HG03565 (cell line): Measurements from ENCODE around the gene ATF7IP2.
"Not testable (repeated sequence)": the region's sequence is repeated elsewhere in the genome, so short reads cannot be mapped to it uniquely, and the experiment has no call there.

Experiments
- ATAC-seq: cut with Tn5 transposase; IDR thresholded peaks from one replicate; pipeline ENCODE4 v1.9.1; 2021; ENCODE audit warnings: mild to moderate bottlenecking, moderate library complexity; ENCODE audit not compliant: unreplicated experiment

Gene ATF7IP2

GRCh38 chr16:10373556-10373955, 12.3 kb upstream of the ATF7IP2 start:
- no peak for ATAC-seq

GRCh38 chr16:10376229-10376628, 9.6 kb upstream of the ATF7IP2 start:
- no peak for ATAC-seq

- no peak for ATAC-seq
Measured at GRCh38 chr16:10383626-10384025, 2.2 kb upstream of the ATF7IP2 start.

- no peak for ATAC-seq
Measured at GRCh38 chr16:10386517-10387100, 748 bp downstream of the ATF7IP2 start.

GRCh38 chr16:10387188-10387617, 1.3 kb downstream of the ATF7IP2 start:
- ATAC-seq: no peak

- no peak for ATAC-seq
Measured at GRCh38 chr16:10388988-10389387, 3.1 kb downstream of the ATF7IP2 start.

GRCh38 chr16:10390330-10390729, 4.5 kb downstream of the ATF7IP2 start:
- ATAC-seq: no peak

GRCh38 chr16:10390867-10391266, 5.0 kb downstream of the ATF7IP2 start:
- no peak for ATAC-seq

GRCh38 chr16:10391339-10391738, 5.5 kb downstream of the ATF7IP2 start:
- ATAC-seq: no peak

- no peak for ATAC-seq
Measured at GRCh38 chr16:10402975-10403374, 17.1 kb downstream of the ATF7IP2 start.

GRCh38 chr16:10405386-10405939, 19.6 kb downstream of the ATF7IP2 start:
- no peak for ATAC-seq

- ATAC-seq: no peak
Measured at GRCh38 chr16:10408824-10409381, 23.0 kb downstream of the ATF7IP2 start.

- ATAC-seq: not testable (repeated sequence)
Measured at GRCh38 chr16:10409713-10410112, 23.9 kb downstream of the ATF7IP2 start.

GRCh38 chr16:10410469-10410868, 24.6 kb downstream of the ATF7IP2 start:
- ATAC-seq: no peak

GRCh38 chr16:10412935-10413601, 27.2 kb downstream of the ATF7IP2 start:
- no peak for ATAC-seq

GRCh38 chr16:10418204-10418603, 32.3 kb downstream of the ATF7IP2 start:
- not testable (repeated sequence) for ATAC-seq

- no peak for ATAC-seq
Measured at GRCh38 chr16:10419701-10420100, 33.8 kb downstream of the ATF7IP2 start.

GRCh38 chr16:10421596-10421995, 35.7 kb downstream of the ATF7IP2 start:
- ATAC-seq: no peak

GRCh38 chr16:10428433-10429168, 42.7 kb downstream of the ATF7IP2 start:
- ATAC-seq: no peak

GRCh38 chr16:10429299-10429969, 43.6 kb downstream of the ATF7IP2 start:
- ATAC-seq: not testable (repeated sequence)

- ATAC-seq: no peak
Measured at GRCh38 chr16:10441726-10442125, 55.9 kb downstream of the ATF7IP2 start.
